ENCODE measurements around the gene PDE10A. TPM values are rescaled to one million over a fixed set of nuclear protein-coding genes. Genes with fewer than 3 reads are reported as not detected.

The PDE10A gene
- total and polyA plus RNA-seq, 2 of the 8 experiments (the other 6 are each of a cell fraction or from before 2014, with no cell fraction given) = 1.1 to 2.4 TPM

DNA sequence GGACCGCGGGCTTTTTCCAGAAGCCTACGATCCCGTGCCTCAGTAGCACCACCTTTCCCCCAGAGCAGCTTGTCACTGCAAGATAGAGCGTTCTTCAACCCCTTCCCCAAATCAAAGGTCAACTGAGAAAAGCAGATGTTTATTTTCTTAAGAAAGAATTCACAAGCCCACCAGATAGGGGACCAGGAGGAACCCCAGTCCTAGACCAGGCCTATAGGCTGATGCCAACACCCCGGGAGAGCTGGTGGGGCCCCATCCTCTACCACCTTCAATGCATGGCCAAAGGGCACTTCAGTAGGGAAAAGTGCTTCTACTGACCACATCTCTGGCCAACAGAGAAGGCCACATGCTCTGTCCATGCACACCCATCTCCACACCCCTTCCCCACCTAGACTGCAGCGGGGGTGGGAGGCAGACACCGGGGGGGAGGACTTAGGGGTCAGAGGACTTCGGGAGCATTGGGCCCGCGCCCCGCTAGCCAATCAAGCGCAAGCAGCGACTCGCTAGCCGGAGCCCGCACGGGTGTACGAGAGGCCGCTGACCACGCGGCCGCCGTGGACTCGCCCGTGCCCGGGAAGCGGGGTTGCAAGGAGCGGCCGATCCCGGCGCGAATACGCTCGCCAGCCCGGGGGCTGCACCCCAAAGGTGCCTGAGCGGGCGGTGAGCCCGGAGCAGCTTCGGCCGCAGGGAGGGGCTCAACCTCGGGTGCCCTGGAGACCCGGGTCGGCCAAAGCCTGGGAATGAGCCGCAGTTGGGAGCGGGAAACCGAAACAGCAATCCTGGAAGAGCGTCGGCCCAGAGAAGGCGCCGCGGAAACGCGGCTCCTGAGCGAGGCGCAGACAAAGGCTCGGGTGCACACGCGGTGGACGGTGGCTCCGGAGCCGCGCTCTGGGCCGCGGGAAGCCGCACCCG is 2.8 kb downstream of the PDE10A start:
- Histone ChIP-seq H3K79me2 (ENCODE audit: control insufficient read depth in 1 of 2, insufficient read depth in 2 of 2, low read length in 2 of 2) (no peaks in the 10 kb centered on the region), H3K36me3 (ENCODE audit: control insufficient read depth in 2 of 4, insufficient read depth in 4 of 4, low read length in 3 of 4) (peaks cover 0 to 2% (median 0%) of the 10 kb centered on the region in 4 experiments; a peak in 1 of 8 replicates), H3K14ac (ENCODE audit: insufficient read length) (no peak overlapping the region), H4K5ac (ENCODE audit: insufficient read length, low read depth, low read length) (no peak overlapping the region), H3K9ac (replicated peaks in 1 of 4; ENCODE audit: extremely low read depth in 1 of 4, low read depth in 3 of 4, low read length in 3 of 4) (peak overlapping the region in 2 of 4 experiments; percentile 54 to 63; a peak in 4 of 7 replicates), H3K4me2 (ENCODE audit: insufficient read depth in 1 of 2, low read depth in 2 of 2, low read length in 2 of 2) (peak overlapping the region; percentile 74 to 95), H2BK12ac (ENCODE audit: low read depth, low read length) (0 out of 2 replicates have a peak overlapping the region, but pooled peaks have one; percentile 14), H4K91ac (replicated peaks; ENCODE audit: insufficient read length, low read length) (peak overlapping the region; percentile 39), H2BK15ac (ENCODE audit: low read length) (peak overlapping the region; percentile 10; the same call in 1 of the 2 replicates), H3K4me3 (ENCODE audit: extremely low read depth in 1 of 4, insufficient read depth in 2 of 4, low read depth in 3 of 4, low read length in 4 of 4) (peak overlapping the region; percentile 44 to 75 (median 55)), H3K4me1 (replicated peaks in 1 of 4; ENCODE audit: control insufficient read depth in 3 of 4, insufficient read depth in 4 of 4, low read length in 3 of 4) (peaks cover 16 to 24% (median 18%) of the 10 kb centered on the region in 4 experiments), H4K20me1 (replicated peaks in 1 of 2; ENCODE audit: control insufficient read depth in 1 of 2, insufficient read depth in 2 of 2, low read length in 2 of 2) (peaks cover 0 to 2% of the 10 kb centered on the region in 2 experiments), H2BK20ac (ENCODE audit: low read length) (no peak overlapping the region), H2AK5ac (ENCODE audit: low read depth, low read length) (no peak overlapping the region), H3K27ac (ENCODE audit: low read depth, low read length) (no peak overlapping the region), H4K8ac (ENCODE audit: extremely low read depth, insufficient read depth, low read length) (peak overlapping the region; percentile 94), H3K27me3 (replicated peaks in 1 of 4; ENCODE audit: control insufficient read depth in 3 of 4, extremely low read depth in 1 of 4, insufficient read depth in 3 of 4, low read length in 3 of 4) (peaks cover 45 to 63% (median 60%) of the 10 kb centered on the region in 4 experiments), H3K79me1 (ENCODE audit: low read depth, low read length) (no peaks in the 10 kb centered on the region), H2AFZ (ENCODE audit: low read length) (peak overlapping the region; percentile 47), H2BK5ac (ENCODE audit: low read depth, low read length) (no peak overlapping the region), H3K23ac (ENCODE audit: insufficient read length) (no peak overlapping the region), H2BK120ac (replicated peaks; ENCODE audit: low read depth, low read length) (no peak overlapping the region), H3K18ac (ENCODE audit: extremely low read depth, low read length) (peak overlapping the region; percentile 60), H3K23me2 (ENCODE audit: low read depth, low read length) (peaks cover 29% of the 10 kb centered on the region; the same call in 1 of the 2 replicates), H3K4ac (replicated peaks; ENCODE audit: insufficient read length, low read depth, low read length) (no peak overlapping the region), H3K9me3 (ENCODE audit: insufficient read depth in 2 of 2, low read depth in 1 of 2, low read length in 1 of 2) (no peaks in the 10 kb centered on the region), H3K56ac (replicated peaks; ENCODE audit: insufficient read length, low read depth, low read length) (no peak overlapping the region)
- ChIA-PET CTCF (ENCODE audit: partially characterized antibody) (interaction anchor here (0.6 to 2.0 kb wide), 4 partner anchors 11 to 220 kb away, joined by 3 to 7 read pairs (median 4); no protein-coding TSS in a partner anchor), POLR2A (ENCODE audit: partially characterized antibody) (no interaction called here)
- DNase-seq (ENCODE audit: low read depth in 1 of 2, low spot score in 2 of 2) (peak in 1 of 2 experiments; percentile 76), FAIRE-seq (no peak)
- WGBS, 2 experiments (ENCODE audit: extremely low coverage in 1 of 2, insufficient coverage in 1 of 2, insufficient read length in 1 of 2, insufficient replicate concordance in 2 of 2, low coverage in 1 of 2, low lambda C conversion rate in 2 of 2, missing lambda C conversion rate in 1 of 2) = 9% methylated on average over 51 of the region's 67 CpGs; no CpG with 5 or more reads in 1 of the 2 experiments
- TF ChIP-seq KDM1A (IDR thresholded peaks at IDR 0.05; ENCODE audit: borderline replicate concordance, low read length) = no peak
- TF ChIP-seq KDM4A (IDR thresholded peaks at IDR 0.05; ENCODE audit: low read depth, low read length, severe bottlenecking) = peak; percentile 67
- TF ChIP-seq E2F6 (IDR thresholded peaks at IDR 0.05) = peak; percentile 92
- peak; percentile 56 for TF ChIP-seq EZH2 (IDR thresholded peaks at IDR 0.05; ENCODE audit: low read depth, low read length, severe bottlenecking)
- TF ChIP-seq JUND (IDR thresholded peaks at IDR 0.05; ENCODE audit: low read length) = no peak
- peak; percentile 43; the same call in 1 of the 2 replicates for TF ChIP-seq TAF1 (IDR thresholded peaks at IDR 0.05; ENCODE audit: low read depth, low read length)
- TF ChIP-seq MAX (IDR thresholded peaks at IDR 0.05) = peak; percentile 80
- TF ChIP-seq GABPA (IDR thresholded peaks at IDR 0.05; ENCODE audit: borderline replicate concordance, insufficient read depth, low read length) = peak; percentile 45; the same call in 1 of the 2 replicates
- peak in 1 of 2 experiments; percentile 63; a peak in 2 of 3 replicates for TF ChIP-seq POLR2A (IDR thresholded peaks at IDR 0.05; ENCODE audit: control extremely low read depth in 1 of 2, low read depth in 2 of 2, low read length in 2 of 2)
- no peak for TF ChIP-seq TAF7 (optimal IDR thresholded peaks at IDR 0.05; ENCODE audit: borderline replicate concordance, low read depth, low read length)
